Measurements from ENCODE around the gene DCBLD2. TPM values are rescaled to one million over a fixed set of nuclear protein-coding genes. Genes with fewer than 3 reads are reported as not detected.

Gene DCBLD2
- total RNA-seq, 1 donor from 2014 or later, result 33.9 TPM

- Mint-ChIP-seq H3K9me3 (ENCODE audit: unreplicated experiment) (no peaks in the 10 kb centered on the region), H3K27me3 (ENCODE audit: unreplicated experiment) (no peaks in the 10 kb centered on the region), H3K27ac (ENCODE audit: unreplicated experiment) (no peak overlapping the region), H3K36me3 (ENCODE audit: unreplicated experiment) (no peaks in the 10 kb centered on the region), H3K4me1 (ENCODE audit: low read depth, unreplicated experiment) (peaks cover under 1% of the 10 kb centered on the region), H3K4me3 (ENCODE audit: unreplicated experiment) (no peak overlapping the region)
- DNase-seq, result no peak
- no peak for TF ChIP-seq CTCF (IDR thresholded peaks at IDR 0.05; ENCODE audit: partially characterized antibody, unreplicated experiment)
Observed at GRCh38 chr3:98821063-98821462, 80.4 kb downstream of the DCBLD2 start.

GRCh38 chr3:98817547-98818041 lies 83.9 kb downstream of the DCBLD2 start:
- DNase-seq, result no peak
- Mint-ChIP-seq H3K4me1 (ENCODE audit: low read depth, unreplicated experiment) (no peaks in the 10 kb centered on the region), H3K27me3 (ENCODE audit: unreplicated experiment) (no peaks in the 10 kb centered on the region), H3K4me3 (ENCODE audit: unreplicated experiment) (no peak overlapping the region), H3K9me3 (ENCODE audit: unreplicated experiment) (no peaks in the 10 kb centered on the region), H3K27ac (ENCODE audit: unreplicated experiment) (no peak overlapping the region), H3K36me3 (ENCODE audit: unreplicated experiment) (no peaks in the 10 kb centered on the region)
- TF ChIP-seq CTCF (IDR thresholded peaks at IDR 0.05; ENCODE audit: partially characterized antibody, unreplicated experiment), result peak; percentile 89

GRCh38 chr3:98814817-98815420 lies 86.6 kb downstream of the DCBLD2 start:
- DNase-seq, result no peak
- no peak overlapping the region for H3K27ac Mint-ChIP-seq (ENCODE audit: unreplicated experiment)
- H3K4me3 Mint-ChIP-seq (ENCODE audit: unreplicated experiment), result no peak overlapping the region
- TF ChIP-seq CTCF (IDR thresholded peaks at IDR 0.05; ENCODE audit: partially characterized antibody, unreplicated experiment), result no peak
- no peaks in the 10 kb centered on the region for H3K4me1 Mint-ChIP-seq (ENCODE audit: low read depth, unreplicated experiment)
- H3K9me3 Mint-ChIP-seq (ENCODE audit: unreplicated experiment), result no peaks in the 10 kb centered on the region
- no peaks in the 10 kb centered on the region for H3K36me3 Mint-ChIP-seq (ENCODE audit: unreplicated experiment)
- H3K27me3 Mint-ChIP-seq (ENCODE audit: unreplicated experiment), result no peaks in the 10 kb centered on the region

- no peak overlapping the region for H3K4me3 Mint-ChIP-seq (ENCODE audit: unreplicated experiment)
- H3K9me3 Mint-ChIP-seq (ENCODE audit: unreplicated experiment), result no peaks in the 10 kb centered on the region
- no peak for DNase-seq
- TF ChIP-seq CTCF (IDR thresholded peaks at IDR 0.05; ENCODE audit: partially characterized antibody, unreplicated experiment), result peak; percentile 79
- H3K27me3 Mint-ChIP-seq (ENCODE audit: unreplicated experiment), result no peaks in the 10 kb centered on the region
- peaks cover 2% of the 10 kb centered on the region for H3K4me1 Mint-ChIP-seq (ENCODE audit: low read depth, unreplicated experiment)
- no peak overlapping the region for H3K27ac Mint-ChIP-seq (ENCODE audit: unreplicated experiment)
- H3K36me3 Mint-ChIP-seq (ENCODE audit: unreplicated experiment), result no peaks in the 10 kb centered on the region
Observed at GRCh38 chr3:98812851-98813374, 88.6 kb downstream of the DCBLD2 start.

- Mint-ChIP-seq H3K27me3 (ENCODE audit: unreplicated experiment) (no peaks in the 10 kb centered on the region), H3K9me3 (ENCODE audit: unreplicated experiment) (no peaks in the 10 kb centered on the region), H3K27ac (ENCODE audit: unreplicated experiment) (no peak overlapping the region), H3K4me1 (ENCODE audit: low read depth, unreplicated experiment) (peaks cover 2% of the 10 kb centered on the region), H3K4me3 (ENCODE audit: unreplicated experiment) (no peak overlapping the region), H3K36me3 (ENCODE audit: unreplicated experiment) (peaks cover 5% of the 10 kb centered on the region)
- no peak for DNase-seq
- TF ChIP-seq CTCF (IDR thresholded peaks at IDR 0.05; ENCODE audit: partially characterized antibody, unreplicated experiment), result no peak
Observed at GRCh38 chr3:98811048-98811447, 90.4 kb downstream of the DCBLD2 start.

Measured in glutamatergic neuron (in vitro differentiated cells).